G401 (cell line): Measurements from ENCODE around the gene PLXNB3. TPM values are rescaled to one million over a fixed set of nuclear protein-coding genes. Genes with fewer than 3 reads are reported as not detected.
A peak's percentile ranks its signal among the peaks of the same experiment; 100 is the strongest.
"Not testable (repeated sequence)": the region's sequence is repeated elsewhere in the genome, so short reads cannot be mapped to it uniquely, and the experiment has no call there.

Source experiments
- DNase-seq: peaks from one replicate; pipeline ENCODE4 v3.0.0-alpha.2; 2015; ENCODE audit warnings: low spot score
- in situ Hi-C: cut with HindIII; loops from 2 replicates; pipeline ENCODE4 v1.10.0; 2016; ENCODE audit warnings: low sequenced_read_pairs, mixed read lengths
- total RNA-seq: library from RNA; depleted of rRNA; stranded (reverse); fragments of >200 nt; shearing (Covaris generic); gene quantifications from 2 replicates; pipeline ENCODE4 v1.2.3, GENCODE V29; 2014; rRNA removed

The PLXNB3 gene
- total RNA-seq: 1.5 TPM in 1 of 2 replicates, not detected in the other

- peak; percentile 84 for DNase-seq
- in situ Hi-C loops: no loop called here
These were observed at the start of gene PLXNB3 for GRCh38 chrX:153763989-153764755. Gene PLXNB3 (plus strand): TSS chrX:153764249. CDS start chrX:153765536, 1,287 bp downstream.

- in situ Hi-C loops: no loop called here
- DNase-seq: no peak
These were observed 49.8 kb upstream of the PLXNB3 start for GRCh38 chrX:153714256-153714655.

GRCh38 chrX:153717445-153717844 lies 46.6 kb upstream of the PLXNB3 start:
- no peak for DNase-seq
- in situ Hi-C loops: no loop called here

GRCh38 chrX:153719238-153719637 lies 44.8 kb upstream of the PLXNB3 start:
- DNase-seq: no peak
- in situ Hi-C loops: no loop called here

- in situ Hi-C loops: no loop called here
- DNase-seq: no peak
These were observed 44.3 kb upstream of the PLXNB3 start for GRCh38 chrX:153719701-153720100.

GRCh38 chrX:153722704-153723350 lies 41.2 kb upstream of the PLXNB3 start:
- in situ Hi-C loops: no loop called here
- DNase-seq: no peak

GRCh38 chrX:153723351-153724251 lies 40.4 kb upstream of the PLXNB3 start:
- in situ Hi-C loops: no loop called here
- no peak for DNase-seq

GRCh38 chrX:153724252-153725038 lies 39.6 kb upstream of the PLXNB3 start, which contains the start of the genes ABCD1 and BCAP31:
Gene ABCD1 (plus strand): TSS chrX:153724856. CDS start chrX:153725267, 411 bp downstream.
Gene BCAP31 (minus strand): TSS chrX:153724387. CDS start chrX:153723244, 1,143 bp downstream.
- peak; percentile 81 for DNase-seq
- in situ Hi-C loops: no loop called here

GRCh38 chrX:153725039-153725831 lies 38.8 kb upstream of the PLXNB3 start:
- no peak for DNase-seq
- in situ Hi-C loops: no loop called here

- in situ Hi-C loops: no loop called here
- DNase-seq: no peak
These were observed 38.2 kb upstream of the PLXNB3 start for GRCh38 chrX:153725832-153726285.

GRCh38 chrX:153726286-153727122 lies 37.5 kb upstream of the PLXNB3 start:
- no peak for DNase-seq
- in situ Hi-C loops: no loop called here

- in situ Hi-C loops: no loop called here
- DNase-seq: peak; percentile 58
These were observed 36.7 kb upstream of the PLXNB3 start for GRCh38 chrX:153727123-153727931.

- in situ Hi-C loops: no loop called here
- no peak for DNase-seq
These were observed 36.0 kb upstream of the PLXNB3 start for GRCh38 chrX:153728095-153728494.

- no peak for DNase-seq
- in situ Hi-C loops: no loop called here
These were observed 35.0 kb upstream of the PLXNB3 start for GRCh38 chrX:153728951-153729631.

- in situ Hi-C loops, DNase-seq: not testable (repeated sequence)
These were observed 33.9 kb upstream of the PLXNB3 start for GRCh38 chrX:153730115-153730514.
